Activated T-helper 1 cell treated with anti-CD3 and anti-CD28 coated beads, Interleukin-2, amount 50 U/mL, for 16 hours (primary cell): ENCODE measurements around the gene NFIC.

ENCODE experiments used
- DNase-seq, 2 donors: peaks; one replicate each; pipeline ENCODE4 v3.0.0-alpha.2; 2020; ENCODE audit warnings: low read depth in 1 of 2, low spot score in 1 of 2

NFIC gene

GRCh38 chr19:3481241-3482090, 115.1 kb downstream of the NFIC start:
- DNase-seq: no peak

GRCh38 chr19:3482507-3483225, 116.3 kb downstream of the NFIC start:
- DNase-seq: no peak

- no peak for DNase-seq
Measured at GRCh38 chr19:3483226-3483628, 116.8 kb downstream of the NFIC start, which contains the start of gene SMIM44. Gene SMIM44 (minus strand): TSS chr19:3483441. CDS start chr19:3483403, 38 bp downstream.

GRCh38 chr19:3491396-3492119, 125.2 kb downstream of the NFIC start:
- no peak for DNase-seq

GRCh38 chr19:3492131-3492839, 125.9 kb downstream of the NFIC start:
- no peak for DNase-seq

GRCh38 chr19:3492919-3493318, 126.5 kb downstream of the NFIC start:
- DNase-seq: no peak

- DNase-seq: no peak
Measured at GRCh38 chr19:3493651-3494050, 127.3 kb downstream of the NFIC start.

GRCh38 chr19:3494051-3494450, 127.7 kb downstream of the NFIC start:
- no peak for DNase-seq

- peak in 1 of 2 donors; percentile 35 for DNase-seq
Measured at GRCh38 chr19:3494559-3494958, 128.2 kb downstream of the NFIC start.

- no peak for DNase-seq
Measured at GRCh38 chr19:3496392-3497273, 130.2 kb downstream of the NFIC start.

- DNase-seq: no peak
Measured at GRCh38 chr19:3497757-3498520, 131.6 kb downstream of the NFIC start.

GRCh38 chr19:3499738-3500428, 133.5 kb downstream of the NFIC start:
- no peak for DNase-seq

GRCh38 chr19:3500429-3501101, 134.2 kb downstream of the NFIC start, which contains the start of gene DOHH:
Gene DOHH (minus strand): TSS chr19:3500674. CDS start chr19:3496814, 3,860 bp downstream.
- DNase-seq: peak; percentile 89 to 91

- no peak for DNase-seq
Measured at GRCh38 chr19:3501780-3502179, 135.4 kb downstream of the NFIC start.

- no peak for DNase-seq
Measured at GRCh38 chr19:3503036-3503572, 136.7 kb downstream of the NFIC start.

- no peak for DNase-seq
Measured at GRCh38 chr19:3504735-3505134, 138.4 kb downstream of the NFIC start.

- DNase-seq: peak; percentile 99 to 100
Measured at GRCh38 chr19:3505598-3506383, 139.4 kb downstream of the NFIC start, which contains the start of gene FZR1. Gene FZR1 (plus strand): TSS chr19:3506311. CDS start chr19:3522990, 16,679 bp downstream.
